ENCODE measurements around the gene HELZ2.

The HELZ2 gene

DNA sequence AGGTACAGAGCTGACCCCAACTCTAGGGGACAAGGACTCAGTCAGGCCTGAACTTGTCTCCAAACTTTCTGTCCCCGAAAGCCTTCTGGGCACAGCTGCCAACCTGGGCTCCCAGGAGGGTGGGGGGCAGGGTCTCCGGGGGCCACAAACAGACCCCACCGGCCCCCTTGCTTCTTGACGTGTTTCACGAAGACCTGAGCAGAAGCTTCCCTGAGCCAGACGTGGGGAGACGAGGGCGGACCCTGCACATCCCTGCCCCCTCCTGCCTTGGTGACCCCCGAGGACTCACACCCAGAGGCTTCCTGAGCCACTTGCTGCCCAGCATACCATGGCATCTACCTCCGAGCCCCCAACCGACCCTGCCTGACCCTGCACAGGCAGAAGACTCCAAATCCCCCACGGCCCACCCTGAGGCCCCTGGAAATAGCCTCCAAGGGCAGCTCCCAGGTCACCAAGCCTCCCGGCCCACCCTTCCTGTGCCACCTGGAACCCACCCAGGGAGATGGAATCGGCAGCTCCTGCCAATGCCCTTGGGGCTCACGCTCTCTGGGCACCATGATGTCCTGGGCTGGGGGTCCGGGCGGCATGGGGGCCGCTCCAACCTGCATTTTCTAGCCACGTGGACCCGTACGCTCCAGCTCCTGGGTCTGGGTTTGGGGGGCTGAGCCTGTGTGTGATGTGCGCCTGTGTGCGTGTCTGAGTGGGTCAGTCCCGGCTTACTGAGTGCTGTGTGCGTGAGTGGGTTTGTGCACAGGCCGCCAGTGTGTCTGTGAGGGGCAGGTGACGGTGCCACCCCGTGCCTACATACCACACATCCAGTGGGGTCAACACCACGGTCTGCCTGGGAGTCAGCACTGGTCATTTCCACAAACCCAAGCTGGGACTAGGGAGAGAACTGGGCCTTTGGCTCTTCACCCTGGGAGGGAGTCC, 34.3 kb downstream of the HELZ2 start:
- in situ Hi-C loops (cut with MboI; ENCODE audit: low sequenced_read_pairs): no loop called here

DNA sequence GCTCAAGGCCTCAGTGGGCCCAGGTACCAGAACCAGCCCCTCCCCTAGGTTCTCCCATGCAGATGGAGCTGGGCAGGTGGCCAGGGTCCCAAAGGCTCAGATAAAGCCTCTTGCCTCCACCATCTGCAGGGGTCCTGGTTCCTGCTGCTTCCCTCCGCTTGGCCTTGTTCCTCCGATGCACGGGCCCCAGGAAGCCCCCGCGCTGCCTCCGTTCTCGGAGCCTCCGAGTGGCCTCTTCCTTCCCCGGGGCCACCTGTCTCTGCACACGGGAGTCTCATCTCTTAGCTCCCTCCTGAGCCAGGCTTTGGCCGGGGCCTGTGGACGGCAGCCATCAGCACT, 35.0 kb downstream of the HELZ2 start:
- in situ Hi-C loops (cut with MboI; ENCODE audit: low sequenced_read_pairs): no loop called here

DNA sequence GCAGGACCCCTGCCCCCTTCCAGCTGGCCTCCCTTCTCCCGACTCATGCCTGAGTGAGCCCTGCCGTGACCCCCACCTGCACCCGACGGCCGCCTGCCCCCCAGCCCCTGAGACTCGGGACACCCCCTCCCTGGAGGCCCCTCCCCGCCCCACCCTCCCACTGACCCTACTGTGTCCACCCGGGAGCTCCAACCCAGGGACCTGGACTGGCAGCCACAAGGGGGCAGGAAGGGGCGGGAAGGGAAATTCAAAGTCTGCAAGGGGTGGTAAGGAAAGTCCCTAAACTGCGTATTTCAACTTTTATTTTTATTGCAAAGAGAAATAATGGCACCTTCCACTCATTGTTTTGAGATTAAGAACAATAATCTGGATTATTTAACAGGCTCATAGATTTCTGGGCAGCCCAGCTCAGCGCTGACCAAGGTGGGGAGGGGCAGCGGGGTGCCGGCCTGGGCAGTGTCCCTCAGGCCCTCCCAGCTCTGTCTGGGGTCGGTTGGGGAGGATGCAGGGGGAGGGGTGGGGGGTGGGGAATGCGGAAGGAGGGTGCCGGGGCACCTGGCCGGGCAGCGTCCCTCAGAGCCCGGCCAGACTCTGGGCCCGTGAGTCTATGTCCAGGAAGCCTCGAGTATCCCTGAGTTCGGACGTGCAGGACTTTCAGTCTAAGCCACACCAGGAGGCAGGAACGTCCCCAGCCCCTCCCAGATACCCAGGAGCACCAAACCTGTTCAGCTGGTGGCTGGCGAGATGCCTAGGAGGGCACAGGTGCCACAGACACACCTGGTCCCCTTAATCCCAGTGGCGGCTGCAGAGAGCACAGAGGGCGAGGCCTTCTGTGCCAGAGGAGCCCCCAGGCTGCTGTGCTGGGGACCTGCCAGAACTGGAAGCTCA, 35.6 kb downstream of the HELZ2 start:
- in situ Hi-C loops (cut with MboI; ENCODE audit: low sequenced_read_pairs): no loop called here

DNA sequence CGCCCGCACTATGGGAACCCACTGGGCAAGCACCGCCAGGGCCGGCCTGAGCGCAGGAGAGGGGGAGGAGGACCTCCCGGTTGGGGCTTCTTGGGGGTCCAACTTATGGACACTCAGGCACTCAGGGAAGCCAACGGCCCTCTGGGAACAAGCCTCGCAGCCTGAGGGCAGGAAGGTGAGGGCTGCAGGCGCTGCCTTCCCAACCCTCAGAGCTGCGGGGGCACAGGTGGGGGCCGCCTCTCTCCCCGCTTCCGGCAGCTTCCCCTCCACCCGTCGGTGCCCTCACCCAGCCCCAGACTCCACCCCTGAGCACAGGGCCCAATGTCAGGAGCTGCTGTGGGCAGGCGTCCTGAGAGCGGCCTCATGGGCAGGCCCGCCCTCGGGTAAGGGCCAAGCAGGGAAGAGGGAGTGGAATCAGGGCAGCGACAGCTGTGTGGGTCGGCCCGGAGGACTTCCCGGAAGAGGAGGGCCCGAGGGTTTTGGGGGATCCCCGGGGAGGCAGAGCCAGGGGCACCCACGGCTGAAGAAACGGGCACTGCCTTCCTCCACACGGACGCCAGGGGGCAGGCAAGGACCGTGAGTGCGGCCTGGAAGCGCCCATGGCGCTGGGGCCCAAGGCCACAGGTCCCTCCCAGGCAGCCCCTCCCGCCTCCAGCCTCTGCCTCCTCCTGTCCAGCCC, 36.4 kb downstream of the HELZ2 start:
- in situ Hi-C loops (cut with MboI; ENCODE audit: low sequenced_read_pairs): no loop called here

DNA sequence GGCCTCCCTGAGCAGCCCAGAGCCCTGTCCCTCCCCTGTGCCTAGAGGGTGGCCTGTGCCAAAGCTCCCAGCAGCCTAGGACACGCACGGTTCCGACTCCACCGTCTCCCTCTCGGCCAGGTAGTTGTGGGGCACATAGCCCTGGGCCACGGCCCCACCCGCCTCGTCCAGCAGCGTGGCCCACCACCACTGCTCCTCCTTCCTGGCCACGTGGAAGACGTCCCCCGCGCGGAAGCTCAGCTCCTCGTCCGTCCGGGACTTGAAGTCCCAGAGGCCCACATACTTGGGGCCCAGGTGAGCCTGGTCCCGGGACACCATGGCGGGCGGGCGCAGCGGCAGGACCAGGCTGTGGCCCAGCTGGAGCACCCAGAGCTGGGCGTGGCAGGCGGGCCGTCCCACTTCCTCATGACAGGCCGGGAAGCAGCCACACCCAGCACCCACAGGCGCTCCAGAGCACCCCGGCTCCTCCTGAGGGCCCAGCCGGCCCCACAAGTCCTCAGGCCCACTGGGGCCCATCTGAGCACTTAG, 37.0 kb downstream of the HELZ2 start, which contains the start of gene PTK6:
Gene PTK6 (minus strand): TSS at position 380 of the 528 bp plus-strand sequence. CDS start 62 bp downstream, at position 318.
- in situ Hi-C loops (cut with MboI; ENCODE audit: low sequenced_read_pairs): no loop called here

DNA sequence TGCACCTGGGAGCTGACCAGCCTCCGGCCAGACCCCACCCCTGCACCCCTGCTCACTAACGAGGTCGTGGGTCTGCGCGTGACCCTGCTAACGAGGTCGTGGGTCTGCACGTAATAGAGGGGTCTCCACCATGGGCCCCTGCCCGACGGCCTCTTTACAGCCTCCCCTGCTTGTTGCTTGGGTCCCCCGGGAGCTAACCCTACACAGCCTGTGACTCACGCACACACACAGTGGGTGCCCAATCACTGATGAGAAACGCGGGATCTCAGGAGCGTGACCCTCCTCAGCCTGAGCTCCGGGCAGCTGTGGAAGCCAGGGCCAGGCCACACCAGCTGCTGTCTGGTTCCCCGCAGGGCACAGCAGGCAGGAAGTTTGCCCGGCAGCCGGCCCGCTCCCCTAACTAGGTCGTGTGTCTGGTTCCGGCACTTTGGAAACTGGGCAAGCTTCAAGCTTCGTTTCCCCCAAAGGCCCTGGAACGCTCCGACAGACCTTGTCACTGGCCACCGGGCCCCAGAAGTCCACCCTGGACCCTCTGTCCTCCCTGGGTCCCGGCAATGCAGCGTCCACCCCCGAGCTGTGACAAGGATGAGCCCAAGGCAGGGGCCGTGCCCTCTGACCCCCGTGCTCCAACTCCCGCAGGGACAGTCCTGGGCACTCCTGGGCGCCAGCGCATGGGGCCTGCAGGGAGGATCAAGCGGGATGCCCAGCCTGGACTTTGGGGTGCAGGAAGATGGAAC, 37.6 kb downstream of the HELZ2 start:
- in situ Hi-C loops (cut with MboI; ENCODE audit: low sequenced_read_pairs): no loop called here

DNA sequence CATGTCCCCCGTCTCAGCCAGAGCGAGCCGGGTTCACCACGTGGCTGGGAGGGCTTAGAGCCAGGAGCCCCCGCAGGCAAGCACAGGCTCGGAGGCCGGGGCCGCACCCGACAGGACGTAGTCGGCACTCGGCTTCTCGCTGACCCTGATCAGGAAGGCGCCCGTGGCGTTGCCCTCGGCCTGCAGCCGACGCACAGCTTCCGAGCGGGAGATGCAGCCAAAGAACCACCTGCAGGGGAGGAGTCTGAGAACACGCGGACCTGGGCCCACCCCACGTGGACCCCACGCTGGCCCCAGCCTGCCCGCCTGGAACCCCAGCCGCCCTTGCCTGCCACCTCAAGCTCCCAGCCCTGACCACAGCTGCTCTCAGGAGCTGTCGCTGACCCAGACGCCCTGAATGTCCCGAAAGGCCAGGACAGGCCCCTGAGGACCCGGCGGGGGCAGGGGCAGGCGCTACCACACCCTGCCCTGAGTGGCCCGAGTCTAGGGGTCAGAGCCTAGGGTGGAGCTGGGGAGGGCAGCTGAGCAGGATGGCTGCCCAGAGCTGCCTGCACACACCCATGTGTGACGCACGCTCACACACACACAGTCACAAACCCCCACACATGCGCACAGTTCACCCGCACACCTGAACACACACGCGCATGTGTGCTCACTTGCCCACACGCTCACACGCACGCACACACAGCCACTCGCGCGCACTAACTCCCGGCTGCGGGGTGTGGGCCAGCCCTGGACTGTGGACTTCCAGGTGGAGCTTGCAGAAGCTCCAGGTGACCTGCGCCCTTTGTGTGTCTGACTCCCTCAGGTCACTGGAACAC, 39.0 kb downstream of the HELZ2 start:
- in situ Hi-C loops (cut with MboI; ENCODE audit: low sequenced_read_pairs): no loop called here

DNA sequence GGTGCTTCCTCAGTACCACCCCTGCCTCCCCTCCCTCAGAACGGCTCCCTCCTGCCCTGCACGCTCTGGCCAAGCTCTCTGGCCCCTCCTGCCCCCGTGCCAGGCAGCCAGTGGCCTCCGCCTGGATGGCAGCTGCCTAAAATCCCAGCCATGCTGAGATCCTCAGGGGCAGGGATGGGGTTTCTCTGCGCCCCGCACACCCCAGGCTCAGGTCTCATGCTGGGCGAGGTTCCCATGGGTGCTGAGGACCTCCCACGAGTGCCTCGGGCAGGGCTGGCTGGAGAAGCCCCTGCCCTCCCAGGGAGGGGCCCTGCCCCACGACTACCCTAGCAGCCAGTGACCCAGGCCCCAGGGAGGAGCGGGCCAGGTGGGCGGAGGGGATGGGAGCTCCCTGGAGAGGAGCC, 39.6 kb downstream of the HELZ2 start:
- in situ Hi-C loops (cut with MboI; ENCODE audit: low sequenced_read_pairs): no loop called here

DNA sequence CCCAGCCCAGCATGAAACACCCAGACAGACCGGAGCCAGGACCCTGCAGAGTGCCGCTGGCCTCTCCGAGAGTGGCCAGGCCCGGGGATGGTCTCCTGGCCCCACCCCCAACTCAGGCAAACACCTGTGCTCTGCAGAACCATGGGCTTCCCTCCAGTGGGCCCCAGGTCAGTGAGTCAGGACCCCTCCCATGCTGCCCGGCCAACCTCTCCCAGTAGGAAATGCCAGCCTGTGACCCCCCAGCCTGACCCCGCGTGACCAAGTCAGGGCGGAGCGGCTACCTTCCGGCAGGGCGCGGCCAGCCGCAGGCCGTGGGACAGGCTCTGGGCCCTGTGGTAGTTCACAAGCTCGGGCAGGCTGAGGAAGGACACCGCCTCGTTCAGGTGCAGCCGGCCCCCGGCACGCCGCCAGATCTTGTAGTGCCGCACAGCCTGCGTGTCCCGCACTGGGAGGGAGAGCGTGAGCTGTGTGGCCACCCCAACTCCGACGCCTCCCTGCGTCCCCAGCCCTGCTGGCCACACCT, 40.1 kb downstream of the HELZ2 start:
- in situ Hi-C loops (cut with MboI; ENCODE audit: low sequenced_read_pairs): no loop called here

DNA sequence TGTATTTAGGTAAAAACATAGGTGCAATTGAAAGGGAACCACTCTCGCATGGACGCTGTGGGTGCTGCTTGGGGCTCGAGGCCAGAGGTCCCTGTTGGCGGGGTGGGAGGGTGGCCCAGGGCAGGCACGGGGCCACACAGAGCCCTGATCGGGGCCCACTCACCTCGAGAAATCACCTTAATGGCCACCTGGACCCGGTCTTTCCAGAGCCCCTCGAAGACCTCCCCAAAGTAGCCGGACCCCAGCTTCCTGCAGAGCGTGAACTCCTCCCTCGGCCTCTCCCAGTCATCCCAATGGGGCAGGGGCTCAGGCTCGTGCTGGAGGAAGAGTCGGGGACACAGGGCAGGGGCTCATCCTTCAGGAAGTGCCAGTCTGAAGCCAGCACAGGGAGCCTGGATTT, 40.7 kb downstream of the HELZ2 start:
- in situ Hi-C loops (cut with MboI; ENCODE audit: low sequenced_read_pairs): no loop called here

DNA sequence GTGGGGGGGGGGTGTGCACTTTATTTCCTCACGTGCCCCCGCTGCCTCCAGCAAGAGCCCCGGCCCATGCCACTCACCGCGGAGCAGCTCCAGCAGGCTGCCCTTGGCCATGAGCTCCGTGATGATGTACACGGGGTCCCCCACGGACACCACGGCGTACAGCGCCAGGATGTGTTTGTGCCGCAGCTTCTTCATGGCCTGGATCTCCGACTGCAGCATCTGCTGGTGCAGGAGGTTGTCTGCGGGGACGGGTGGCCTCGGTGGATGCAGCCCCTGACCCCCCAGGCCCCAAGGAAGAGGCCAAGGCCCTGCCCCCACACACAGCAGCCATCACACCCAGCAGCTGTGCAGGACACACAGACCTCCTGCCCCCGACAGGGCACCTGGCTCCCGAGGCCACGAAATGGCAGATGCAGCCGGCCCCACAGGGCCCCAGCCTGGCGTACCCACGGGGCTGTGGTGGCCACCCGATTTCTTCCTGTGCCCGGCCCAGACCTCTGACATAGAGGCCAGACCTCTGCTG, 41.5 kb downstream of the HELZ2 start:
- in situ Hi-C loops (cut with MboI; ENCODE audit: low sequenced_read_pairs): no loop called here

DNA sequence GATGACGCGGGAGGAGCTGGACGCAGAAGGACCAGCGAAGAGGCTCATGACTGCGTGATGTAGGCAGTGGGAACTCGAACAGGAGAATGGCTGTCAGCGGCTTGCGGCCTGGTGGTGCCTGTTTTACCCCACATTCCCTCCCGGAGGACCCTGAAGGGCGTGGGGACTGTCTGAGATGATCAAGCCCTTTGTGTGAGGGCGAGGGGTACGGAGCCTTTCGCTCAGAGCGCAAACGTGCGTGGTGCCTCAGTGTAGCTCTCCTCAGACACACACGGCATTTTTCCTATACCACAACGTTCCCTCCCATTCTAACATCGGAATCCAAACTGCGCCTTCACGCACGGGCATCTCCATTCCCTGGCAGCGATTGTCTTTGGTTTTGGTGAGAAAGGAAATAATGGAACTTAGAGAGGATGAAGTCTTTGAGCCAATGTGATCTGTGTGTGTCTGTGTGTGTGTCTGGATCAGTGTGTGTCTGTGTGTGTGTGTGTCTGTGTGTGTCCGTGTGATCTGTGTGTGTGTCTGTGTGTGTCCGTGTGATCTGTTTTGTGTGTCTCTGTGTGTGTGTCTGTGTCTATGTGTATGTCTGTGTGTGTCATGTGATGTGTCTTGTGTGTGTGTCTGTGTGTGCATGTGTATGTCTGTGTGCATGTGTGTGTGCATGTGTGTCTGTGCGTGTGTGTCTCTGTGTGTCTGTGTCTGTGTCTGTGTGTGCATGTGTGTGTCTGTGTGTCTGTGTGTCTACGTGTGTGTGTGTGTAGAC, 42.2 kb downstream of the HELZ2 start:
- in situ Hi-C loops (cut with MboI; ENCODE audit: low sequenced_read_pairs): no loop called here

DNA sequence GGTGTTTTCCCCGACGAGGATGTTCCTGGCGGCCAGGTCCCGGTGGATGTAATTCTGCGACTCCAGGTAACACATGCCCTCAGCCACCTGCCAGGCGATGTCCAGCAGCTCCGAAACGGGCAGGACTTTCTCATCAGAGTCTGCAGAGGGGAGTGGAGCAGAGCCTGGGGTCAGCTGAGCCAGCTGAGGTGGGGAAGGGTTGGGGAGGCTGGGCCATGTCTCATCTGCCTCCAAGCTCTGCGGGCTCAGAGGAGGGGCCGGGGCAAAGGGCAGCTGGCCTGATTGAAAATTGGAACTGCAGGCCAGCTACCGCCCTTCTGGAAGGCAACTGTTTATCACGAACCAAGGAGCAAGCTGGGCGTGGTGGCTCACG, 43.3 kb downstream of the HELZ2 start:
- in situ Hi-C loops (cut with MboI; ENCODE audit: low sequenced_read_pairs): no loop called here

DNA sequence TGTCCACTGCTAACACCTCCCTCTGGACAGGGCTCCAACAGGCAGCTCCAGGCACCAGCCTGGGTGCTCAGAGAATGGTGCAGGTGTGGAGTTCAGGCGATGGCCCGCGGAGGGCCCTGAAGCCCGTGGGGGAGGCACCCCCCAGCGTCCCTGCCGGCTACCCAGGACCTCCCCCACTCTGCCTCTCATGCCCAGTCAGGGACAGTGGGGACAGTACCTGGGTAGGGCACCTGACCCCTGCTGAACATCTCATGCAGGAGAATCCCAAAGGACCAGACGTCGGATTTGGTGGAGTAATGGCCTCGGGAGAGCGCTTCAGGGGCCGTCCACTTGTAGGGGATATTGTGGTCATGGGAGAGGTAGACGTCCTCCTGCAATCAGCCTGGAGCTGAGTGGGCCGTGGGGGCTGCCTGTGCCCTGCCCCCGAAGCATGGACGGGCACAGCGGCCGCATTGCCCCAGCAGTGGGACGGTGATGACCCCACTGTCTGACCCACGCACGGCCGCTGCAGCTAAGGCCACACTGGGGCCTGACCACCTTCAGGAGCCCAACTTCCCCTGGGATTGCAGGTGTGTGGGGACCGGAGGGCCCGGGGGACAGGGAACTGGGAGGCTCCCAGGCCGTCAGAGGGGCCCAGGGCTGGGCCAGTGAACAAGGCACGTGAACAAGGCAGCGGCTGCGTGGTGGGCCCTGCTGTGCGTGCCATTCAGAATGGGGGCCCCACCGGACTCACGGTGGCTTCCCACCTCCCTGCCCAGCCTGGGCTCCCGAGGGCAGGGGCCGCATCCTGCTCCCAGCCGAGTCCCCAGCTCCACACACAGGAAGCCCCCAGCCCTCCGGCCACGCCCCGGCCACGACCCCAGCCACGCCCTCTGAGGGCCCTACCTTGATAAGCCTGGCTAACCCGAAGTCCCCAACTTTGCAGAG, 43.9 kb downstream of the HELZ2 start:
- in situ Hi-C loops (cut with MboI; ENCODE audit: low sequenced_read_pairs): no loop called here

DNA sequence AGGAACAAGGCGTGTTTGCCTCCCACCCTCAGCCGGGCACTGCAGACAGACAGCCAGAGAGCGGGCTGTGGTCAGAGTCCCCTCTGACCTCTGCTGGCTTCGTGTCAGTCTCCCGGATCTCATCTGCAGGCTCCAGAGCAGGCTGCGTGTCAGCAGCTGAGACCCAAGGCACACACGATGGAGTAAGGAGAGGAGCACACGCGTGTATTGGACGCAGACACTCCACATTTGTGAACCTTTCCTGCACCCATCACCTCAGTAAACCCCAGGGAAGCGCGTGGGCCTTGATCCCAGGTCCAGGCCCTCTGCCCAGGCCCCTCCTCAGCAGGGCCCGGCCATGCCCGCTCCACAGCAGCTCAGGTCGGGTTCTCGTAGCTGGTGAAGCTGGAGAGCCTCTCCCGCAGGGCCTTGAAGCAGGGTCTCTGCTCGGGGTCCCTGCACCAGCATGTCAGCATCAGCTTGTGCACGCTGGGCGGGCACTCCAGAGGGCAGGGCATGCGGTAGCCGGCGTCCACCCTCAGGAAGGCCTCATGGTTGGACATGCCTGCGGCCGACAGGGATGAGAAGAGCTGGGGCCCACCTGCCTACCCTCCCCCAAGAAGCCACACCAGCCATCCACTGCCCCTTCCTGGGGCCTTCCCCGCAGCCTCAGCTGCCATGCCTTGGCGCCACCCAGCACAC, 44.7 kb downstream of the HELZ2 start:
- in situ Hi-C loops (cut with MboI; ENCODE audit: low sequenced_read_pairs): no loop called here

DNA sequence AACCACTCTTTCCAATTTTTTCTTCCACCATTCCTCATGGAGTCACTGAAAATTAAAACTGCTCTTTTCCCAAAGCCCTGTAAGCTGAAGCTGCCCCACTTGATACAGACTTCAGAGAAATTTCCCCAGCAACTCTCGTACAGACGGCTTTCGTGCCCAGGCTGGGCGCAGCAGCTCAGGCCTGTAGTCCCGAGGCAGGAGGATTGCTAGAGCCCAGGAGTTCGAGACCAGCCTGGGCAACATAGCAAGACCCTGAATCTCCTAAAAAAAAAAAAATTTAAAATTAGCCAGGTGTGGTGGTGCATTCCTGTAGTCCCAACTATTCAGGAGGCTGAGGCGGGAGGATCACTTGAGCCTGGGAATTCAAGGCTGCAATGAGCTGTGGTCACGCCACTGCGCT, 46.9 kb downstream of the HELZ2 start:
- in situ Hi-C loops (cut with MboI; ENCODE audit: low sequenced_read_pairs): no loop called here

DNA sequence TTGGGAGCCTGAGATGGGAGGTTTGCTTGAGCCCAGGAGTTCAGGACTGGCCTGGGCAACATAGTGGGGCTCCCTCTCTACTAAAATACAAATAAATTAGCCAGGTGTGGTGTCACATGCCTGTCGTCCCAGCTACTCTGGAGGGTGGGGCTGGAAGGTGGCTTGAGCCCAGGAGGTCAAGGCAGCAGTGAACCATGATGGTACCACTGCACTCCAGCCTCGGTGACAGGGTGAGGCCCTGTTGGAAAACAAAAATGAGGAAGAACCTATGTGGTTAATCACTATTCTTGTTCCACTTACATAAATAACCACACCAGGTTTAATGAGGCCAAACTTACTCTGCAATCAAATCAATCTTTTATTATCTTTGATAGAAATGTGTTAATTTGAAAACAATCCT, 48.1 kb downstream of the HELZ2 start:
- in situ Hi-C loops (cut with MboI; ENCODE audit: low sequenced_read_pairs): no loop called here
